HEK293T (cell line): ENCODE measurements around the gene USHBP1.

ENCODE experiments used
- ARNT ChIP-seq: fragments of 450-650 bp; IDR thresholded peaks from 2 replicates; pipeline ENCODE4 v1.6.1; 2017; ENCODE audit warnings: mild to moderate bottlenecking
- BHLHE40 ChIP-seq: fragments of 450-650 bp; IDR thresholded peaks from 2 replicates; pipeline ENCODE4 v1.6.1; 2016; ENCODE audit warnings: mild to moderate bottlenecking, moderate library complexity, borderline replicate concordance
- CTBP1 ChIP-seq: fragments of 450-650 bp; IDR thresholded peaks from 2 replicates; pipeline ENCODE4 v1.6.1; 2016; ENCODE audit warnings: borderline replicate concordance
- ELF4 ChIP-seq: fragments of 450-650 bp; IDR thresholded peaks from 2 replicates; pipeline ENCODE4 v1.6.1; 2017; ENCODE audit warnings: antibody characterized with exemption
- FOXA1 ChIP-seq: fragments of 450-650 bp; IDR thresholded peaks from 2 replicates; pipeline ENCODE4 v1.6.1; 2016; ENCODE audit warnings: mild to moderate bottlenecking
- FOXK2 ChIP-seq: fragments of 450-650 bp; IDR thresholded peaks from 2 replicates; pipeline ENCODE4 v1.6.1; 2016; ENCODE audit warnings: mild to moderate bottlenecking
- FOXM1 ChIP-seq: fragments of 450-650 bp; IDR thresholded peaks from 2 replicates; pipeline ENCODE4 v1.6.1; 2017; ENCODE audit warnings: mild to moderate bottlenecking, borderline replicate concordance
- HDGF ChIP-seq: fragments of 450-650 bp; IDR thresholded peaks from 2 replicates; pipeline ENCODE4 v1.6.1; 2017; ENCODE audit warnings: antibody characterized with exemption, borderline replicate concordance
- NFRKB ChIP-seq: fragments of 450-650 bp; IDR thresholded peaks from 2 replicates; pipeline ENCODE4 v1.6.1; 2016; ENCODE audit warnings: mild to moderate bottlenecking, moderate library complexity
- SP1 ChIP-seq: fragments of 450-650 bp; IDR thresholded peaks from 2 replicates; pipeline ENCODE4 v1.6.1; 2017
- SUZ12 ChIP-seq: fragments of 450-650 bp; IDR thresholded peaks from 2 replicates; pipeline ENCODE4 v1.6.1; 2016; ENCODE audit warnings: mild to moderate bottlenecking
- TARDBP ChIP-seq: fragments of 450-650 bp; IDR thresholded peaks from 2 replicates; pipeline ENCODE4 v1.6.1; 2016
- ZNF384 ChIP-seq: fragments of 450-650 bp; IDR thresholded peaks from 2 replicates; pipeline ENCODE4 v1.6.1; 2016
- TF ChIP-seq, protein P1 (sequence below): fragments of 450-650 bp; IDR thresholded peaks from 2 replicates; pipeline ENCODE4 v1.6.1; 2016

DNA sequence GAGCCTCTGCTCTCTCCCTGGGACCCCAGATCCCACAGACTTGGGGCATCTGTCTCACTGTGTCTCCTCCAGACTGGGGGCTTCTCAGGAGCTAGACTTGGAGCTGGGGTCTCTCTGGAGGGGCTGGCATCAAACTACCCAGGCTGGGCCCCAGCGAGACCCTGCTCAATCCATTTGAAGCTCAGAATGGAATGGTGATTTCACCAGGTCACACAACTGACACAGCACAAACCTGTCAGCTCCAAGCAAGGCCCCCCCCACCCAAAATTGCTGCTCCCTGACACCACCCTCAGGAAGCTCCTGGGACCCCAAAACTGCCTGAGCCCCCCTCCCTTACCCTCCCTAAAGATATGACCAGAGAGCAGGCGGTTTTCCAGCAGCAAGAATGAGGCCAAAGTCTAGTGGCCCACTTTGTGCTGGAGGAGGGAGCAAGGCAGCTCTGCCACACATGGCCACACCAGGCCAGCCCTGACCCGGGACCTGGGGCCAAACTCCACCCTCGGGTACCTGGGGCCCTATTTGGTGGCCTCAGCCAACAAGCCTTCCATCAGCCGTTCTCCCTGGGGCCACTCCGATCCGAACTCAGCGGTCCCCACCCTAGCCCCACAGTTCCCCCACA lies 21.2 kb downstream of the USHBP1 start:
- TF ChIP-seq HDGF (no peak), SP1 (no peak), FOXA1 (no peak), FOXK2 (no peak), CTBP1 (no peak), TARDBP (no peak), ARNT (no peak), ELF4 (no peak), FOXM1 (no peak), BHLHE40 (no peak), SUZ12 (no peak), ZNF384 (no peak), NFRKB (no peak)
- TF ChIP-seq, protein P1, sequence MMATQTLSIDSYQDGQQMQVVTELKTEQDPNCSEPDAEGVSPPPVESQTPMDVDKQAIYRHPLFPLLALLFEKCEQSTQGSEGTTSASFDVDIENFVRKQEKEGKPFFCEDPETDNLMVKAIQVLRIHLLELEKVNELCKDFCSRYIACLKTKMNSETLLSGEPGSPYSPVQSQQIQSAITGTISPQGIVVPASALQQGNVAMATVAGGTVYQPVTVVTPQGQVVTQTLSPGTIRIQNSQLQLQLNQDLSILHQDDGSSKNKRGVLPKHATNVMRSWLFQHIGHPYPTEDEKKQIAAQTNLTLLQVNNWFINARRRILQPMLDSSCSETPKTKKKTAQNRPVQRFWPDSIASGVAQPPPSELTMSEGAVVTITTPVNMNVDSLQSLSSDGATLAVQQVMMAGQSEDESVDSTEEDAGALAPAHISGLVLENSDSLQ: no peak
